ENCODE measurements around the gene GALNT12.

The GALNT12 gene

DNA sequence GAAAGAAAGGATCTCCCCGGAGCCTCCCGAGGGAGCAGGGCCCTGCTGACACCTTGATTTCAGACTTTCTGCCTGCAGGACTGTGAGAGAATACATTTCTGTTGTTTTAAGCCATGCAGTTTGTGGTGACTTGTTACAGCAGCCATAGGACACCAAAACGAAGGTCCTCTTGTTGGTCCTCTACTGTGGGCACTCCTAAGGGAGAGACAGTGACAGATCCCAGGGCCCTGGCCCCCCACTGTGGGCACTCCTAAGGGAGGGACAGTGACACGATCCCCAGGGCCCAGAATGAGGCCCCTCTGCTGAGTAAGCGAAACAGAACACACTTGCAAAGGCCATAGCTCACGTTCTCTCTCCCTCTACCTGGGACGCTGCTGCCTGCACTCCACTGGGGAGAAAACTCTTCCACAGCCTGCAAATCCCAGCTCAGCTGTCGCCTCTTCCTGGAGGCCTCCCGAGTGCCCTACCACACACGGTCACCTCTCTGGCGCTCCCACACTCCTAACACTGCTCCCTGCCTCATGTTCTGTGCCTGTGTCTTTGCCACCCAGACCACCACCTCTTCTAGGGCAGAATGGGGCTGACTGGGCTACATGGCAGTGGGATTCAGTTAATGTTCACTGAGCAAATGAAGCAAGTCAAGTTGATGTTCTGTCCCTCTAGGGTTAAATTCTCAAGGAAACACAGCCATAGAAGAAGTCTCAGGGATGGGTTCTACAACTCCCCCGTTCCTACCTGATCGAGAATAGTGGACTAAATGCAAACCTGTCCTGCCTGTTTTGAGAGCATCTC is 34.9 kb upstream of the GALNT12 start:
- Histone ChIP-seq H3K36me3 (ENCODE audit: control insufficient read depth, insufficient read depth, low read length) (peaks cover 73% of the 10 kb centered on the region), H3K4me3 (ENCODE audit: low read depth, low read length) (no peak overlapping the region), H3K27ac (ENCODE audit: low read depth, low read length) (no peak overlapping the region), H3K4me1 (ENCODE audit: control insufficient read depth, insufficient read depth, low read length) (no peaks in the 10 kb centered on the region), H3K9me3 (ENCODE audit: control insufficient read depth, insufficient read depth, low read length) (no peaks in the 10 kb centered on the region), H3K9ac (ENCODE audit: low read depth, low read length) (no peak overlapping the region), H3K27me3 (ENCODE audit: control insufficient read depth, insufficient read depth, low read length) (no peaks in the 10 kb centered on the region)

DNA sequence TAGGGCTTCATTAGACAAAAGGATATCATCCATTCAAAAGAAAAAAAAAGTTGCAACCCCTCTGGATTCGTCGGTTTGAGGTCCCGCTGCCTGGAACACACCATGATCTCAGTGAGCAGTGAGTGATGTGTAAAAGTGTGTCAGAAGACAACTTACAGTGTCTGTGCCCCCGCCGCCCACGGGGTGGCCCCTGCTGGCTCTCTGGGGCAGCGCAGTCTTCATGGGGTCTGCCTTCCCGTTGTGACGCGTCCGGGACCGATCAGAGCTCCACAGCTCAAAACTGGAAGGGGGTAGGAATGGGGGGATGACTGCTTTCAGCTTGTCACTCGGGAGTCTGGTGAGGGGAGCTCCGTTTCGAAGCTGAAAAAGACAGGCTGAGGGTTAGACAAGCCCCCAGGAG is 33.7 kb upstream of the GALNT12 start:
- Histone ChIP-seq H3K9ac (ENCODE audit: low read depth, low read length) (no peak overlapping the region), H3K36me3 (ENCODE audit: control insufficient read depth, insufficient read depth, low read length) (peaks cover 72% of the 10 kb centered on the region), H3K4me1 (ENCODE audit: control insufficient read depth, insufficient read depth, low read length) (no peaks in the 10 kb centered on the region), H3K9me3 (ENCODE audit: control insufficient read depth, insufficient read depth, low read length) (no peaks in the 10 kb centered on the region), H3K27me3 (ENCODE audit: control insufficient read depth, insufficient read depth, low read length) (no peaks in the 10 kb centered on the region), H3K4me3 (ENCODE audit: low read depth, low read length) (no peak overlapping the region), H3K27ac (ENCODE audit: low read depth, low read length) (no peak overlapping the region)

DNA sequence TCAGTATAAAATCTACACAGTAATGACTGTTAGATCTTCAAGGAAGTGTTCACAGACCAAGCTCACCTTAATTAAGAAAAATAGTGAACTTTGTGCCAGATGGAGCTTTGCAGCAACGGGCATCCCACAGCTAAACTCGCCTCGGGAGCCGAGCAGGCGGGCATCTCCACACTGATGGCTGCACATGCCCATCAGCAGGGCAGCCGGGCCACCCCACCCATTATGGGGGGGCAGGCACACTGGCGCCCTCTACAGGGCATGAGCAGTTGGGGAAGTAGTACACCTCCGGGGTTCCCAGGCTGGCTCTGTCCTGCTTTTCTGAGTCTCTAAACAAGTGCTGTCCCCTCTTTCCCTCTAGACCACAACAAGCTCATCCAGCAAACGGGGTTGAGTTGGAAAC is 32.7 kb upstream of the GALNT12 start:
- Histone ChIP-seq H3K27ac (ENCODE audit: low read depth, low read length) (no peak overlapping the region), H3K36me3 (ENCODE audit: control insufficient read depth, insufficient read depth, low read length) (peaks cover 70% of the 10 kb centered on the region), H3K27me3 (ENCODE audit: control insufficient read depth, insufficient read depth, low read length) (no peaks in the 10 kb centered on the region), H3K4me3 (ENCODE audit: low read depth, low read length) (no peak overlapping the region), H3K9ac (ENCODE audit: low read depth, low read length) (no peak overlapping the region), H3K4me1 (ENCODE audit: control insufficient read depth, insufficient read depth, low read length) (no peaks in the 10 kb centered on the region), H3K9me3 (ENCODE audit: control insufficient read depth, insufficient read depth, low read length) (no peaks in the 10 kb centered on the region)

DNA sequence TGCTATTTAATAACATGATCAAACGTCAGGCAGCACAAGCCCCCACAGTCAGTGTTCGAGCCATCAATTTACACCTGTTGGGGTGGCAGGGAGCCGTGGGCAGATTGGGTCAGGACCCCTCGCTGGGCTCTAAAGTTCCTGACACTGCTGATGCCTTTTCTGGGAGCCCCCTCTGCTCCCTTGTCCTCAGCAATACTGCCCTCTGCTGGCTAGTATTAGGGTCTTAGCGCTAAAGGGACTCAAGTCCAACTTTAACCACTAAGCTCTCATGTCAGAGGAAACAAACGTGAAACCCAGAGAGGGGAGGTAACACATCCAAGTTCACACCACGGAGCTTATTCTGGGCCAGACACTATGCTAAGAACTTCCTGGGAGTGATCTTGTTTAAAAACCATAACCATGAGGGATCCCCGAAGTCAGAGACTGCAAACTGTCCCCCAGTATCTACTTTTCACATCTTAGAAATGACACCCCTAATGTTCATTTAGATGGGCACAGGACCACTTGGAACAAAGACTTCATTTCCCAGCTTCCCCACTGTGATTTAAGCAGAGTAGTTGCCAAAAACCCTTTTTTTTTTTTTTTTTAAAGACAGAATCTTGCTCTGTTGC is 31.5 kb upstream of the GALNT12 start:
- Histone ChIP-seq H3K9me3 (ENCODE audit: control insufficient read depth, insufficient read depth, low read length) (no peaks in the 10 kb centered on the region), H3K4me3 (ENCODE audit: low read depth, low read length) (no peak overlapping the region), H3K27ac (ENCODE audit: low read depth, low read length) (no peak overlapping the region), H3K36me3 (ENCODE audit: control insufficient read depth, insufficient read depth, low read length) (peaks cover 64% of the 10 kb centered on the region), H3K9ac (ENCODE audit: low read depth, low read length) (no peak overlapping the region), H3K4me1 (ENCODE audit: control insufficient read depth, insufficient read depth, low read length) (no peaks in the 10 kb centered on the region), H3K27me3 (ENCODE audit: control insufficient read depth, insufficient read depth, low read length) (no peaks in the 10 kb centered on the region)

DNA sequence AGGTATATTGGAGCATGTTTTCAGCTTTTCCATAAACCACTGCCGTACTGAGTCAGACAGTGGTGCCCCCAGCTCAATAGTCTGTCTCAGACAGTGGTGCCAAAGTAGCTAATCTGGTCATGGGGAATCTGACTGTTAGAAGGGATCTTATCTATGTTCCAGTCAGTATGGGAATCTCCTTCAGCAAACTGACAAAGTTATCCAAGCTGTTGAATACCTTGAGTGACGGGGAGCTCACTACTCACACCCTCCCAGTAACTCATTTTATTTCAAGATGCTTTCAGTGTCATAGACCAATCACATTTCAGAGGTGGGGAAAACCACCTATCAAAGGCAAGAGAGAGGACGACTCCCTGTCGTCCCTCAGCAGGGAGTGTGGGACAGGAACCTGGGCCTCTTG is 29.9 kb upstream of the GALNT12 start:
- H3K36me3 ChIP-seq (ENCODE audit: control insufficient read depth, insufficient read depth, low read length): peaks cover 64% of the 10 kb centered on the region
- no peak overlapping the region for H3K9ac ChIP-seq (ENCODE audit: low read depth, low read length)
- H3K27ac ChIP-seq (ENCODE audit: low read depth, low read length): no peak overlapping the region
- no peak overlapping the region for H3K4me3 ChIP-seq (ENCODE audit: low read depth, low read length)
- no peaks in the 10 kb centered on the region for H3K27me3 ChIP-seq (ENCODE audit: control insufficient read depth, insufficient read depth, low read length)
- no peaks in the 10 kb centered on the region for H3K9me3 ChIP-seq (ENCODE audit: control insufficient read depth, insufficient read depth, low read length)
- no peaks in the 10 kb centered on the region for H3K4me1 ChIP-seq (ENCODE audit: control insufficient read depth, insufficient read depth, low read length)

DNA sequence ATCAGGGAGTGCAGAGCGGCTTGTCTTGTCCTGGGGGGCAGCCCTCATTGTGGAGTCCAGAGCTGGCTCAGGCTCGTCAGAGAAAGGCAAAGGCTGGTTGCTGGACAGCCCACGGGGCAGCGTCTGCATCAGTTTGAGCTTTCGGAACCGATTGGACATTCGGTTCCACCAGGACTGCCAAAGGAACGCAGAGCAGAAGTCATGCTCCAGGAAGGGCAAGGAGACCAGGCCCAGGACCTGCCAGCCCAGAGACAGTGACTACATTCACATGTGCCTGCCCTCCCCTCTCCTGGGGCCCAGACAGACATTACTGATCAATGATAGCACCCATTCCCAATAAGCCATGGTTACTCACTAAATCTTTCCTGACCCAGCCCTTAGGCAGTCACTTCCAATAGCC is 29.2 kb upstream of the GALNT12 start:
- Histone ChIP-seq H3K4me3 (ENCODE audit: low read depth, low read length) (no peak overlapping the region), H3K36me3 (ENCODE audit: control insufficient read depth, insufficient read depth, low read length) (peaks cover 63% of the 10 kb centered on the region), H3K9ac (ENCODE audit: low read depth, low read length) (no peak overlapping the region)

DNA sequence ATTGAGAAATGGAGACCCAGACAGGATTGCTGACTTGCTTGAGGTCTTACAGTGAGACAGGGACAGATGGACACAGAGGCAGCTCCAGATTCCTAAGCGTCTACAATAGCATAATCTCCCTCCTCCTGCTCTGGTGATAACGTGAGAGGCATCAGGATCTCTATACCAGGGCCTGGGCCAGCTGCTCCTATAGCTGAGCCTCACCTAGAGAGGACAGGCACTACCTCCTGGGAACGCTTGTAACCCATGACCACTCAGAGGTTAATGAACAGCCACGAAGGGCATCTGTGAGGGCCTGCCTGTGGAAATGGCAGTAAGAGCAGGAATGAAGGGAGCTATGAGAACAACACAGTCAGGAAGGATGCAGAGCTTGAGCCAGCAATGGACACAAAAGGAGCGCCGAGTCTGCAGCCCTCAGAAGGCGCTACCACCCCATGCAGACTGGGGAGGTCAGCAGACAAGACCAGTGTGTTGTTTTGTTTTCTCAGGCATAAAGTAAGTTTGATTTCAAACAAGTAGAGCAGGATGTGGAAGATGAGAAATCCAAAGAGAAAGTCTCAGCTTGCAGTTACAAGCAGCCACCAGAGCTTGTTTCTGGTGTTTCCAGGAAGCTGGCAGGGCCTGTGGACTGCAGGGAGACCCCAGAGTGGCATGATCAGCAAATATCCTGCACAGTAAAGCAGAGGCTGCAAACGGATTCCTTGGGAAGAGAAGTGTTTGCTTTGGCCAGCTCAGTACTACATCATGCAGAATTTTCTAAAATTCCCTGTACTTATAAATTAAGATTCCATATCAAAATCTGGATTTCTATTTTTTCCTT is 28.5 kb upstream of the GALNT12 start:
- Histone ChIP-seq H3K4me1 (ENCODE audit: control insufficient read depth, insufficient read depth, low read length) (no peaks in the 10 kb centered on the region), H3K36me3 (ENCODE audit: control insufficient read depth, insufficient read depth, low read length) (peaks cover 63% of the 10 kb centered on the region), H3K27me3 (ENCODE audit: control insufficient read depth, insufficient read depth, low read length) (no peaks in the 10 kb centered on the region), H3K4me3 (ENCODE audit: low read depth, low read length) (no peak overlapping the region), H3K9me3 (ENCODE audit: control insufficient read depth, insufficient read depth, low read length) (no peaks in the 10 kb centered on the region), H3K9ac (ENCODE audit: low read depth, low read length) (no peak overlapping the region), H3K27ac (ENCODE audit: low read depth, low read length) (no peak overlapping the region)

More for the DNA sequence above, 29.2 kb upstream of the GALNT12 start:
- H3K27me3 ChIP-seq (ENCODE audit: control insufficient read depth, insufficient read depth, low read length): no peaks in the 10 kb centered on the region
- H3K27ac ChIP-seq (ENCODE audit: low read depth, low read length): no peak overlapping the region
- no peaks in the 10 kb centered on the region for H3K4me1 ChIP-seq (ENCODE audit: control insufficient read depth, insufficient read depth, low read length)
- H3K9me3 ChIP-seq (ENCODE audit: control insufficient read depth, insufficient read depth, low read length): no peaks in the 10 kb centered on the region

DNA sequence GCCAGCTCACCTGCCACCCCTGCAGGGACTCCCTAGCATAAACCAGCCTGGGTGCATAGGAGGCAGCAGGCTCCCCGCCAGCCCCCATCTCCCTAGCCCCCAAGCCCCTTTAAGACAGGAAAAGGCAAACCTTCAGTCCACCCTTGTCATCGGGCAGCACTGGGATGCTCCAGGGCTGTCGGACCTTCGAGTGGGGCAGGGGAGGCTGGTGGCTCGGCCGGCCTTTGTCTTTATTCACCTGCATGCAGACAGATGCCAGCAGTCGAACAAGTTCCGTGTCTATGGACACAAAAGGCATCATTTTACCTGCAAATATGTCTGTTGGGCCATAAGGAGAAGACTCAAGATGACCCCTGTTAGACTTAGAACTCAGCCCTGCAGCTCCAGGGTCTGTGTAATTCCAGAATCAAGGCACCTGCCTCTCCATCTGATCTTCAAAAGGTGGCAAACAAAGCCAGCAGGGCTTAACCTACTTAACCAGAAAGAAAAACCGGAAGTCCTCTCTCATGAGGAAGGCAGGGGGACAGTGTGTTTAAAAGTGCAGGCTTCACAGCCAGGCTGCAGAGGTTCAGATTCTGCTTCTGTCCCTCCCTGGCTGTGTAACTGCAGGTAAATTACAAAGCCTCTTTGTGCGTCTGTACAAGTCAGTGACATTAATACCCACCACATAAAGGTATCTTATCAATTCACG is 27.3 kb upstream of the GALNT12 start:
- Histone ChIP-seq H3K9ac (ENCODE audit: low read depth, low read length) (no peak overlapping the region), H3K4me1 (ENCODE audit: control insufficient read depth, insufficient read depth, low read length) (no peaks in the 10 kb centered on the region), H3K9me3 (ENCODE audit: control insufficient read depth, insufficient read depth, low read length) (no peaks in the 10 kb centered on the region), H3K36me3 (ENCODE audit: control insufficient read depth, insufficient read depth, low read length) (peaks cover 62% of the 10 kb centered on the region), H3K27ac (ENCODE audit: low read depth, low read length) (no peak overlapping the region), H3K27me3 (ENCODE audit: control insufficient read depth, insufficient read depth, low read length) (no peaks in the 10 kb centered on the region), H3K4me3 (ENCODE audit: low read depth, low read length) (no peak overlapping the region)

DNA sequence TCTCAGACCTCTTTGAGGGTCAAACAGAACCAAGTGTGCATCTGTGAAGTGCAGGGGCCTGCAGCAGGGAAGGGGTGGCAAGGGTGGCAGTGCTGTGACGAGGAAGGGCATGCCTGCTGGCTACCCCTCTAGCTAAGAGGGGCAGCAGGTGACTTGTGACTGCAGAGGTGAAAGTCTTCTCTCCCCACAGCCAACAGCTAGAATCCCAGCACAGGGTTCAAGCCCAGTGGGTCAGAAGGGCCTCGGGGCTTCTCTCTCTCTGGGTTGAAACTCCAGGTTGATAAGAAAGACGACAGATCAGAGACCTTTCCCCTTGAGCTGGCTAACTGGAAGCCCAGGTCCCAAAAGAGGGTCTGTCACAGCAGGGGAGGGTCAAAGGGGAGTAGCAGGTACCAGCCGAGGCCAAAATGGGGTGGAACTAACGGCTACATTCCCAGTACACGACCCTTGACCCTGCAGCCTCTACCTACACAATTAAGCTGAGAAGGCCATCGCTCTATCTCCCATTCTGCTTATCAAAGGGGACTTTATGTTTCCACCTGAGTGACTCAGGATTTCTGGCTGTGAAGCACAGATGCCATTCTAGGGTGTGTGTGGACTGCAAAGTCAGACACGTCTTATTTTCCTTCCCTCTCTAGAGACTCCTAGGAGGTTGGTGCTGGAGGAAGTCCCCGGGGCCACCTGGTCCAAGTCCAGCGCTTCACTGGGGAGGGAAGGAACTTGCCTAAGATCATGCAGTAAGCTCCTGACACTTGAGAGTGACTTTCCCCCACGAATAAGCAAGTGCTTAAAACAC is 25.7 kb upstream of the GALNT12 start:
- H3K27ac ChIP-seq (ENCODE audit: low read depth, low read length): no peak overlapping the region
- peaks cover 61% of the 10 kb centered on the region for H3K36me3 ChIP-seq (ENCODE audit: control insufficient read depth, insufficient read depth, low read length)
- no peak overlapping the region for H3K4me3 ChIP-seq (ENCODE audit: low read depth, low read length)
- no peak overlapping the region for H3K9ac ChIP-seq (ENCODE audit: low read depth, low read length)
- H3K4me1 ChIP-seq (ENCODE audit: control insufficient read depth, insufficient read depth, low read length): no peaks in the 10 kb centered on the region
- H3K9me3 ChIP-seq (ENCODE audit: control insufficient read depth, insufficient read depth, low read length): no peaks in the 10 kb centered on the region
- no peaks in the 10 kb centered on the region for H3K27me3 ChIP-seq (ENCODE audit: control insufficient read depth, insufficient read depth, low read length)

DNA sequence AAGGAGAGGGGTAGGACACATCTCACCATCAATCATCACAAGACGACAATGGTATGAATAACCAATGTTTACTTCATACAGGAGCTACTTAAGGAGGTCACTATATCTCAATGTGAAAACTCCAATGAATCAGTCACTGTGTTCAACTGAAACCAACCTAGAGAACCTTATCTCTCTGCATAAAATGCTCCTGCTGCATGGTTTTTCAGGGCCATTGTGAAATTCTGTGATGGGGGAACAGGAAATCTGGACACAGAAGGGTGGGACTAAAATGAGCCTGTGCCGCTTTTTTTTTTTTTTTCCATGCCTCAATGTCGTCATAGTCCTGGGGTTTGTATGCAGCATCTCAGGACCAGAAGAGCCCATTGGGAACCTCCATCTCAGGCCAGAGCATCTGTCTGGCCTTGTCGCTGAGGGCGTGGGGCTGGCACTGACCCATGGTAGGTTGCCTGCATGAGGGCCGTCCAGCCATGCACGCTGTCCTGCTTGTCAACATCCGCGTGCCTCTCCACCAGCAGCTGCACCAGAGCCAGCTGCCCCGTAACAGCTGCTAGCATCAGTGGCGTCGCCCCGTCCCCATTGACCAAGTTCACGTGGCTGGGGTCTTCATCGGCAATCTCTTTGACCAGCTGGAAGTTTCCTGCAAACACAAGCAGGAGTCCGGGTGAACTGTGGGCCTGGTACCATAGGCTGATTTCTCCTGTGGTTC is 23.8 kb upstream of the GALNT12 start:
- Histone ChIP-seq H3K36me3 (ENCODE audit: control insufficient read depth, insufficient read depth, low read length) (peaks cover 60% of the 10 kb centered on the region), H3K9me3 (ENCODE audit: control insufficient read depth, insufficient read depth, low read length) (no peaks in the 10 kb centered on the region), H3K4me3 (ENCODE audit: low read depth, low read length) (no peak overlapping the region), H3K27me3 (ENCODE audit: control insufficient read depth, insufficient read depth, low read length) (no peaks in the 10 kb centered on the region), H3K9ac (ENCODE audit: low read depth, low read length) (no peak overlapping the region), H3K4me1 (ENCODE audit: control insufficient read depth, insufficient read depth, low read length) (no peaks in the 10 kb centered on the region), H3K27ac (ENCODE audit: low read depth, low read length) (no peak overlapping the region)

All from HUES48 (cell line).